ENCODE results near the gene C7orf33. TPM values are rescaled to one million over a fixed set of nuclear protein-coding genes. Genes with fewer than 3 reads are reported as not detected.
A peak's percentile ranks its signal among the peaks of the same experiment; 100 is the strongest.

C7orf33 gene
- total and polyA plus RNA-seq, 2 of the 8 experiments (the other 6 are each of a cell fraction or from before 2014, with no cell fraction given): not detected

DNA sequence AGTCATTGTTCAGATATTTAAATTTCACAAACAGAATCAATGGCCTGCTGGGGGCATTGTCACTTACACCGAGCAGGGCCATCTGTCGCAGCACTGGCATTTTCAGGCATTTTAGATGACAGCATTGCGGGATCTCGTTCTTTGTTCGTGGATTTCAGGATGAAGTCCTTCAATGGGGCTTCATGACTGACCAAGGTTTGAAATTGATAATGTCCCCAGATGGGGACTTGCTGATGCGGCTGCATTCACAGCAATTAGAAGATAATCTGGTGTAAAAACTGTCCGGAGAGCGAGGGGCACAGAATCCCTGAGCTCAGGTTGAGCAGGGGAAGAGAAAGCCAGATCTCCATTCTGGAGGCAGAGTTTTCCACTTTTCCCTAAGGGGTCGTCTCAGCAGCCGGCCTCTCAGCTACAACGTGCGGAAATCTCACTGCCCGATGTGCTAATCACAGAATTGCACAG, 1.9 kb upstream of the C7orf33 start:
- POLR2A ChIA-PET (ENCODE audit: partially characterized antibody): interaction anchor here (1.2 kb wide), 1 partner anchor 23 kb away, joined by 4 read pairs; no protein-coding TSS in a partner anchor
- Histone ChIP-seq H2BK20ac (ENCODE audit: low read length) (peak overlapping the region; percentile 67; the same call in 1 of the 2 replicates), H3K27ac (ENCODE audit: low read depth, low read length) (no peak overlapping the region), H2AK5ac (ENCODE audit: low read depth, low read length) (peak overlapping the region; percentile 58; the same call in 1 of the 2 replicates), H2BK120ac (replicated peaks; ENCODE audit: low read depth, low read length) (no peak overlapping the region), H3K23ac (ENCODE audit: insufficient read length) (no peak overlapping the region), H3K14ac (ENCODE audit: insufficient read length) (no peak overlapping the region), H3K18ac (ENCODE audit: extremely low read depth, low read length) (no peak overlapping the region), H2AFZ (ENCODE audit: low read length) (no peak overlapping the region), H3K23me2 (ENCODE audit: low read depth, low read length) (no peaks in the 10 kb centered on the region), H3K9me3 (ENCODE audit: insufficient read depth in 2 of 2, low read depth in 1 of 2, low read length in 1 of 2) (no peaks in the 10 kb centered on the region), H4K8ac (ENCODE audit: extremely low read depth, insufficient read depth, low read length) (no peak overlapping the region), H3K79me1 (ENCODE audit: low read depth, low read length) (no peaks in the 10 kb centered on the region), H4K20me1 (replicated peaks in 1 of 2; ENCODE audit: control insufficient read depth in 1 of 2, insufficient read depth in 2 of 2, low read length in 2 of 2) (no peaks in the 10 kb centered on the region), H3K4me2 (ENCODE audit: insufficient read depth in 1 of 2, low read depth in 2 of 2, low read length in 2 of 2) (no peak overlapping the region; a peak in 1 of 4 replicates), H3K56ac (replicated peaks; ENCODE audit: insufficient read length, low read depth, low read length) (no peak overlapping the region), H2BK5ac (ENCODE audit: low read depth, low read length) (no peak overlapping the region; the same call in 1 of the 2 replicates), H4K91ac (replicated peaks; ENCODE audit: insufficient read length, low read length) (no peak overlapping the region), H2BK12ac (ENCODE audit: low read depth, low read length) (no peak overlapping the region), H2BK15ac (ENCODE audit: low read length) (no peak overlapping the region), H3K36me3 (ENCODE audit: control insufficient read depth in 2 of 4, insufficient read depth in 4 of 4, low read length in 3 of 4) (no peaks in the 10 kb centered on the region), H3K4ac (replicated peaks; ENCODE audit: insufficient read length, low read depth, low read length) (no peak overlapping the region), H3K9ac (replicated peaks in 1 of 4; ENCODE audit: extremely low read depth in 1 of 4, low read depth in 3 of 4, low read length in 3 of 4) (no peak overlapping the region), H3K79me2 (ENCODE audit: control insufficient read depth in 1 of 2, insufficient read depth in 2 of 2, low read length in 2 of 2) (no peaks in the 10 kb centered on the region), H3K27me3 (replicated peaks in 1 of 4; ENCODE audit: control insufficient read depth in 3 of 4, extremely low read depth in 1 of 4, insufficient read depth in 3 of 4, low read length in 3 of 4) (no peaks in the 10 kb centered on the region), H3K4me1 (replicated peaks in 1 of 4; ENCODE audit: control insufficient read depth in 3 of 4, insufficient read depth in 4 of 4, low read length in 3 of 4) (peaks cover 4 to 16% (median 13%) of the 10 kb centered on the region in 4 experiments; a peak in 6 of 7 replicates), H4K5ac (ENCODE audit: insufficient read length, low read depth, low read length) (no peak overlapping the region), H3K4me3 (ENCODE audit: extremely low read depth in 1 of 4, insufficient read depth in 2 of 4, low read depth in 3 of 4, low read length in 4 of 4) (no peak overlapping the region)
- CTCF ChIA-PET (ENCODE audit: partially characterized antibody): interaction anchor here (0.6 to 1.7 kb wide), 4 partner anchors 13 to 164 kb away, joined by 3 to 12 read pairs (median 4); no protein-coding TSS in a partner anchor
- 82% methylated on average over 13 of the region's 13 CpGs; no CpG with 5 or more reads in 1 of the 2 experiments for WGBS, 2 experiments (ENCODE audit: extremely low coverage in 1 of 2, insufficient coverage in 1 of 2, insufficient read length in 1 of 2, insufficient replicate concordance in 2 of 2, low coverage in 1 of 2, low lambda C conversion rate in 2 of 2, missing lambda C conversion rate in 1 of 2)
- TF ChIP-seq TAF7 (optimal IDR thresholded peaks at IDR 0.05; ENCODE audit: borderline replicate concordance, low read depth, low read length) (no peak), JUND (IDR thresholded peaks at IDR 0.05; ENCODE audit: low read length) (no peak), TEAD4 (IDR thresholded peaks at IDR 0.05; ENCODE audit: low read depth, low read length) (no peak), SRF (IDR thresholded peaks at IDR 0.05; ENCODE audit: low read depth, low read length) (no peak), RXRA (IDR thresholded peaks at IDR 0.05; ENCODE audit: insufficient read depth, low read depth, low read length) (no peak), PHF8 (conservative IDR thresholded peaks at IDR 0.05; ENCODE audit: low read depth, low read length) (no peak), ZNF274 (IDR thresholded peaks at IDR 0.05; ENCODE audit: borderline replicate concordance, extremely low read depth, low read length) (no peak), NANOG (IDR thresholded peaks at IDR 0.05; ENCODE audit: insufficient read depth, low read depth, low read length, poor library complexity, severe bottlenecking) (no peak)
- TF ChIP-seq, protein P1, sequence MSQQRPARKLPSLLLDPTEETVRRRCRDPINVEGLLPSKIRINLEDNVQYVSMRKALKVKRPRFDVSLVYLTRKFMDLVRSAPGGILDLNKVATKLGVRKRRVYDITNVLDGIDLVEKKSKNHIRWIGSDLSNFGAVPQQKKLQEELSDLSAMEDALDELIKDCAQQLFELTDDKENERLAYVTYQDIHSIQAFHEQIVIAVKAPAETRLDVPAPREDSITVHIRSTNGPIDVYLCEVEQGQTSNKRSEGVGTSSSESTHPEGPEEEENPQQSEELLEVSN (IDR thresholded peaks at IDR 0.05): no peak
- FAIRE-seq: no peak
- DNase-seq (ENCODE audit: low read depth in 1 of 2, low spot score in 2 of 2): no peak

Data from H1 (cell line).